ENCODE data around the gene PHACTR2.

DNA sequence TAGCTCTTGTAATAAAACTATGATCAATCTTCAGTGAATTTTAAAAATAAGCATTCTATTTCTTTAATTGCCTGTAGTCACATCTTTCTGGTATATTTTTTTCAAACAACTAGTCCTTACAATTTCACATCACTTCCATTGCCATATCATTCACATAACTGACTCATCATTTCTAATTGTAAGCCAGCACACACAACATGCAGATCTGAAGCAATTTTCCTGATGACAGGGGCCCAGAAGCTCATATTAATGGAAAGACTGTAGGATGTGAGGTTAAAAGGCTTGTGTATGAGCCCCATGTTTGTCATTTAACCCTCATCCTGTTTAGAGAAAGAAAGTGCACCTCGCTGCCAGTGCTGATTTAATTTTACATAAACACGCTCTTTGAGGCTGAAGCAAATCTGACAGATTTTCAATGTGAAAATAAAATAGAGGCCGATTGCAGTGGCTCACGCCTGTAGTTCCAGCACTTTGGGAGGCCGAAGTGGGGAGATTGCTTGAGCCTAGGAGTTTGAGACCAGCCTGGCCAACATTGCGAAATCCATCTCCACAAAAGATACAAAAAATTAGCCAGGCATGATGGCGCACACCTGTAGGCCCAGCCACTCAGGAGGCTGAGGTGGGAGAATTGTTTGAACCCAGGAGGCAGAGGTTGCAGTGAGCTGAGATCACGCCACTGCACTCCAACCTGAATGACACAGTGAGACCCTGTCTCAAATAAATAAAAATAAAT lies 125.2 kb downstream of the PHACTR2 start:
- TF ChIP-seq, protein P1, sequence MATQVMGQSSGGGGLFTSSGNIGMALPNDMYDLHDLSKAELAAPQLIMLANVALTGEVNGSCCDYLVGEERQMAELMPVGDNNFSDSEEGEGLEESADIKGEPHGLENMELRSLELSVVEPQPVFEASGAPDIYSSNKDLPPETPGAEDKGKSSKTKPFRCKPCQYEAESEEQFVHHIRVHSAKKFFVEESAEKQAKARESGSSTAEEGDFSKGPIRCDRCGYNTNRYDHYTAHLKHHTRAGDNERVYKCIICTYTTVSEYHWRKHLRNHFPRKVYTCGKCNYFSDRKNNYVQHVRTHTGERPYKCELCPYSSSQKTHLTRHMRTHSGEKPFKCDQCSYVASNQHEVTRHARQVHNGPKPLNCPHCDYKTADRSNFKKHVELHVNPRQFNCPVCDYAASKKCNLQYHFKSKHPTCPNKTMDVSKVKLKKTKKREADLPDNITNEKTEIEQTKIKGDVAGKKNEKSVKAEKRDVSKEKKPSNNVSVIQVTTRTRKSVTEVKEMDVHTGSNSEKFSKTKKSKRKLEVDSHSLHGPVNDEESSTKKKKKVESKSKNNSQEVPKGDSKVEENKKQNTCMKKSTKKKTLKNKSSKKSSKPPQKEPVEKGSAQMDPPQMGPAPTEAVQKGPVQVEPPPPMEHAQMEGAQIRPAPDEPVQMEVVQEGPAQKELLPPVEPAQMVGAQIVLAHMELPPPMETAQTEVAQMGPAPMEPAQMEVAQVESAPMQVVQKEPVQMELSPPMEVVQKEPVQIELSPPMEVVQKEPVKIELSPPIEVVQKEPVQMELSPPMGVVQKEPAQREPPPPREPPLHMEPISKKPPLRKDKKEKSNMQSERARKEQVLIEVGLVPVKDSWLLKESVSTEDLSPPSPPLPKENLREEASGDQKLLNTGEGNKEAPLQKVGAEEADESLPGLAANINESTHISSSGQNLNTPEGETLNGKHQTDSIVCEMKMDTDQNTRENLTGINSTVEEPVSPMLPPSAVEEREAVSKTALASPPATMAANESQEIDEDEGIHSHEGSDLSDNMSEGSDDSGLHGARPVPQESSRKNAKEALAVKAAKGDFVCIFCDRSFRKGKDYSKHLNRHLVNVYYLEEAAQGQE (IDR thresholded peaks at IDR 0.05; ENCODE audit: low read depth, low read length), result no peak
- TF ChIP-seq EZH2 (IDR thresholded peaks at IDR 0.05; ENCODE audit: borderline replicate concordance, control insufficient read depth, low read depth, low read length) (no peak), DPF2 (IDR thresholded peaks at IDR 0.05) (no peak), SP1 (IDR thresholded peaks at IDR 0.05; ENCODE audit: low read depth, low read length) (no peak), RCOR1 (conservative IDR thresholded peaks at IDR 0.05; ENCODE audit: low read depth, low read length) (no peak), POLR2A (IDR thresholded peaks at IDR 0.05; ENCODE audit: low read depth, low read length) (no peak), CHD4 (IDR thresholded peaks at IDR 0.05) (no peak), RFX5 (IDR thresholded peaks at IDR 0.05; ENCODE audit: low read depth, low read length) (no peak), CEBPB (IDR thresholded peaks at IDR 0.05; ENCODE audit: borderline replicate concordance in 1 of 2, low read depth in 2 of 2, low read length in 2 of 2) (no peak), EP300 (IDR thresholded peaks at IDR 0.05; ENCODE audit: borderline replicate concordance in 1 of 2, control insufficient read depth in 1 of 2, low read depth in 2 of 2, low read length in 2 of 2) (no peak), CREB1 (IDR thresholded peaks at IDR 0.05; ENCODE audit: low read depth) (no peak), GABPA (IDR thresholded peaks at IDR 0.05; ENCODE audit: low read depth) (no peak)
- TF ChIP-seq, protein P2, sequence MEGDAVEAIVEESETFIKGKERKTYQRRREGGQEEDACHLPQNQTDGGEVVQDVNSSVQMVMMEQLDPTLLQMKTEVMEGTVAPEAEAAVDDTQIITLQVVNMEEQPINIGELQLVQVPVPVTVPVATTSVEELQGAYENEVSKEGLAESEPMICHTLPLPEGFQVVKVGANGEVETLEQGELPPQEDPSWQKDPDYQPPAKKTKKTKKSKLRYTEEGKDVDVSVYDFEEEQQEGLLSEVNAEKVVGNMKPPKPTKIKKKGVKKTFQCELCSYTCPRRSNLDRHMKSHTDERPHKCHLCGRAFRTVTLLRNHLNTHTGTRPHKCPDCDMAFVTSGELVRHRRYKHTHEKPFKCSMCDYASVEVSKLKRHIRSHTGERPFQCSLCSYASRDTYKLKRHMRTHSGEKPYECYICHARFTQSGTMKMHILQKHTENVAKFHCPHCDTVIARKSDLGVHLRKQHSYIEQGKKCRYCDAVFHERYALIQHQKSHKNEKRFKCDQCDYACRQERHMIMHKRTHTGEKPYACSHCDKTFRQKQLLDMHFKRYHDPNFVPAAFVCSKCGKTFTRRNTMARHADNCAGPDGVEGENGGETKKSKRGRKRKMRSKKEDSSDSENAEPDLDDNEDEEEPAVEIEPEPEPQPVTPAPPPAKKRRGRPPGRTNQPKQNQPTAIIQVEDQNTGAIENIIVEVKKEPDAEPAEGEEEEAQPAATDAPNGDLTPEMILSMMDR (IDR thresholded peaks at IDR 0.05 in 2 of 3, conservative IDR thresholded peaks at IDR 0.05 in 1 of 3; ENCODE audit: control insufficient read depth in 2 of 3, extremely low read depth in 1 of 3, insufficient read depth in 1 of 3, low read depth in 3 of 3, low read length in 3 of 3), result no peak
